Esophagus squamous epithelium (tissue), 4 donors: ENCODE data around the gene KLF13.

Experiments
- CTCF ChIP-seq, 6 experiments: fragments of 450-650 bp in 4 of 6; fragments of 200-600 bp in 2 of 6; sonication (generic) in 2 of 6; IDR thresholded peaks; one replicate each; pipeline ENCODE4 v1.5.1; 2016 to 2019; ENCODE audit warnings: antibody characterized with exemption in 6 of 6, mild to moderate bottlenecking in 4 of 6, moderate library complexity in 4 of 6
- POLR2A ChIP-seq, 4 donors: fragments of 450-650 bp; IDR thresholded peaks; one replicate each; pipeline ENCODE4 v1.6.1; 2017; ENCODE audit warnings: antibody characterized with exemption in 4 of 4, mild to moderate bottlenecking in 4 of 4, moderate library complexity in 3 of 4

- TF ChIP-seq CTCF (IDR thresholded peaks at IDR 0.05) (no peak), POLR2A (IDR thresholded peaks at IDR 0.05) (no peak)
These were observed 3.0 kb upstream of the KLF13 start for GRCh38 chr15:31323627-31324026.
